Activated T-cell treated with anti-CD3 and anti-CD28 coated beads for 48 hours (primary cell): ENCODE data around the gene JMJD4.

ENCODE experiments used
- DNase-seq: peaks from one replicate; pipeline ENCODE4 v3.0.0-alpha.2; 2020; ENCODE audit warnings: low read depth

The JMJD4 gene

GRCh38 chr1:227749225-227749624 lies 14.1 kb upstream of the JMJD4 start:
- DNase-seq, result no peak

GRCh38 chr1:227748496-227749182 lies 13.5 kb upstream of the JMJD4 start:
- DNase-seq, result no peak

GRCh38 chr1:227747948-227748495 lies 12.9 kb upstream of the JMJD4 start:
- DNase-seq, result no peak

- no peak for DNase-seq
These were observed 12.3 kb upstream of the JMJD4 start for GRCh38 chr1:227747382-227747781.

- DNase-seq, result no peak
These were observed 11.6 kb upstream of the JMJD4 start for GRCh38 chr1:227746676-227747075.

GRCh38 chr1:227745568-227746265 lies 10.6 kb upstream of the JMJD4 start:
- no peak for DNase-seq

GRCh38 chr1:227744668-227745067 lies 9.6 kb upstream of the JMJD4 start:
- no peak for DNase-seq

- no peak for DNase-seq
These were observed 7.9 kb upstream of the JMJD4 start for GRCh38 chr1:227742738-227743715.

GRCh38 chr1:227741166-227741870 lies 6.2 kb upstream of the JMJD4 start:
- no peak for DNase-seq

GRCh38 chr1:227740401-227740960 lies 5.4 kb upstream of the JMJD4 start:
- no peak for DNase-seq

- DNase-seq, result no peak
These were observed 4.5 kb upstream of the JMJD4 start for GRCh38 chr1:227739636-227740035.

- no peak for DNase-seq
These were observed 3.7 kb upstream of the JMJD4 start for GRCh38 chr1:227738820-227739219.

GRCh38 chr1:227736814-227737432 lies 1.8 kb upstream of the JMJD4 start:
- no peak for DNase-seq

GRCh38 chr1:227735539-227736285 lies 610 bp upstream of the JMJD4 start:
- DNase-seq, result no peak

- DNase-seq, result no peak
These were observed 601 bp downstream of the JMJD4 start for GRCh38 chr1:227734546-227734855.

- DNase-seq, result no peak
These were observed 1.2 kb downstream of the JMJD4 start for GRCh38 chr1:227733751-227734545.

- DNase-seq, result no peak
These were observed 1.8 kb downstream of the JMJD4 start for GRCh38 chr1:227733309-227733705.

- no peak for DNase-seq
These were observed 2.4 kb downstream of the JMJD4 start for GRCh38 chr1:227732586-227733308.
